Retinal pigment epithelial cell (primary cell): ENCODE measurements around the gene ZNF195.

Source experiments
- DNase-seq: peaks from one replicate; pipeline ENCODE4 v3.0.0-alpha.2; 2010; ENCODE audit warnings: low read depth
- H3K4me3 ChIP-seq: 2 replicates; pipeline ENCODE4 v1.5.1; 2011; ENCODE audit warnings: mild to moderate bottlenecking, low read length, control low read depth, moderate library complexity
- CTCF ChIP-seq: conservative IDR thresholded peaks from 2 replicates; pipeline ENCODE4 v1.5.1; 2011; ENCODE audit warnings: low read depth, low read length, control low read depth, inconsistent platforms

ZNF195 gene

GRCh38 chr11:3347127-3347526, 31.8 kb downstream of the ZNF195 start:
- H3K4me3 ChIP-seq = no peak overlapping the region
- no peak for DNase-seq
- TF ChIP-seq CTCF = no peak

- no peak for TF ChIP-seq CTCF
- H3K4me3 ChIP-seq = no peak overlapping the region
- no peak for DNase-seq
These were observed 32.4 kb downstream of the ZNF195 start for GRCh38 chr11:3346587-3346986.

- no peak for TF ChIP-seq CTCF
- DNase-seq = no peak
- no peak overlapping the region for H3K4me3 ChIP-seq
These were observed 33.2 kb downstream of the ZNF195 start for GRCh38 chr11:3345736-3346135.

- no peak overlapping the region for H3K4me3 ChIP-seq
- no peak for DNase-seq
- TF ChIP-seq CTCF = no peak
These were observed 34.4 kb downstream of the ZNF195 start for GRCh38 chr11:3344327-3345174.

- no peak for DNase-seq
- no peak for TF ChIP-seq CTCF
- no peak overlapping the region for H3K4me3 ChIP-seq
These were observed 36.2 kb downstream of the ZNF195 start for GRCh38 chr11:3342709-3343108.

- TF ChIP-seq CTCF = peak; percentile 78
- H3K4me3 ChIP-seq = no peak overlapping the region
- no peak for DNase-seq
These were observed 37.6 kb downstream of the ZNF195 start for GRCh38 chr11:3341298-3341697.

- no peak overlapping the region for H3K4me3 ChIP-seq
- peak; percentile 13 for DNase-seq
- no peak for TF ChIP-seq CTCF
These were observed 38.9 kb downstream of the ZNF195 start for GRCh38 chr11:3340025-3340424.
